ENCODE results near the gene EXOC3. TPM values are rescaled to one million over a fixed set of nuclear protein-coding genes. Genes with fewer than 3 reads are reported as not detected.

The EXOC3 gene
- total RNA-seq, 2 donors from 2014 or later, result 60.2 to 89.8 TPM

GRCh38 chr5:424301-425110 lies 18.5 kb upstream of the EXOC3 start:
- H3K27ac Mint-ChIP-seq, result no peak overlapping the region

GRCh38 chr5:425714-426113 lies 17.3 kb upstream of the EXOC3 start:
- peaks cover 7 to 17% of the 10 kb centered on the region in 2 donors for H3K4me1 Mint-ChIP-seq (ENCODE audit: low read depth in 2 of 2)
- H3K36me3 Mint-ChIP-seq, result no peaks in the 10 kb centered on the region
- H3K4me3 Mint-ChIP-seq, result no peak overlapping the region
- DNase-seq (ENCODE audit: low spot score) (no peak), ATAC-seq (no peak)
- no peaks in the 10 kb centered on the region for H3K9me3 Mint-ChIP-seq
- H3K27me3 Mint-ChIP-seq, result peaks cover 13% of the 10 kb centered on the region in 2 donors
- H3K27ac Mint-ChIP-seq, result no peak overlapping the region

More at GRCh38 chr5:424301-425110, 18.5 kb upstream of the EXOC3 start:
- Mint-ChIP-seq H3K36me3 (no peaks in the 10 kb centered on the region), H3K4me3 (no peak overlapping the region), H3K9me3 (no peaks in the 10 kb centered on the region), H3K4me1 (ENCODE audit: low read depth in 2 of 2) (peaks cover 7 to 15% of the 10 kb centered on the region in 2 donors), H3K27me3 (peaks cover 13% of the 10 kb centered on the region in 2 donors)
- ATAC-seq, result no peak
- DNase-seq (ENCODE audit: low spot score), result no peak

DNA sequence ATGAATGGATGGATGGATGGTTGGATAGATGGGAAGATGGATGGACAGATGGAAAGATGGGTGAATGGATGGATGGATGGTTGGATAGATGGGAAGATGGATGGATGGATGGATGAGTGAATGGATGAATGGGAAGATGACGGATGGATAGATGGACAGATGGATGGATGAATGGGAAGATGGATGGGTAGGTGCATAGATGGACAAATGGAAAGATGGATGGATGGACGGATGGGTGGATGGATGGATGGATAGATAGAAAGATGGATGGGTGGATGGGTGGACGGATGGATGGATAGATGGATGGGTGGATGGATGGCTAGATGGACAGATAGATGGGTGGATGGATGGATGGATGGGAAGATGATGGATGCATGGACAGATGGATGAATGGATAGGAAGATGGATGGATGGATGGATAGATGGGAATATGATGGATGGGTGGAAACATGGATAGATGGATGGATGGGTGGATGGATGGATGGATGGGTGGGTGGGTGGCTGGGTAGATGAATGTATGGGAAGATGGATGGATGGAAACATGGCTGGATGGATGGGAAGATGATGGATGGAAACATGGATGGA lies 16.5 kb upstream of the EXOC3 start:
- Mint-ChIP-seq H3K9me3 (no peaks in the 10 kb centered on the region), H3K36me3 (no peaks in the 10 kb centered on the region), H3K4me1 (ENCODE audit: low read depth in 2 of 2) (peaks cover 7 to 17% of the 10 kb centered on the region in 2 donors), H3K4me3 (no peak overlapping the region), H3K27me3 (peaks cover 13% of the 10 kb centered on the region in 2 donors), H3K27ac (no peak overlapping the region)
- ATAC-seq (no peak), DNase-seq (ENCODE audit: low spot score) (no peak)

GRCh38 chr5:427415-428087 lies 15.4 kb upstream of the EXOC3 start:
- H3K9me3 Mint-ChIP-seq, result no peaks in the 10 kb centered on the region
- DNase-seq (ENCODE audit: low spot score), result no peak
- H3K4me1 Mint-ChIP-seq (ENCODE audit: low read depth in 2 of 2), result peaks cover 7 to 17% of the 10 kb centered on the region in 2 donors
- no peaks in the 10 kb centered on the region for H3K36me3 Mint-ChIP-seq
- H3K27me3 Mint-ChIP-seq, result peaks cover 13% of the 10 kb centered on the region in 2 donors
- H3K4me3 Mint-ChIP-seq, result no peak overlapping the region
- H3K27ac Mint-ChIP-seq, result no peak overlapping the region
- ATAC-seq, result no peak

GRCh38 chr5:428219-428618 lies 14.8 kb upstream of the EXOC3 start:
- peaks cover 13% of the 10 kb centered on the region in 2 donors for H3K27me3 Mint-ChIP-seq
- no peak overlapping the region for H3K27ac Mint-ChIP-seq
- H3K4me3 Mint-ChIP-seq, result no peak overlapping the region
- DNase-seq (ENCODE audit: low spot score) (no peak), ATAC-seq (no peak)
- H3K36me3 Mint-ChIP-seq, result no peaks in the 10 kb centered on the region
- H3K9me3 Mint-ChIP-seq, result no peaks in the 10 kb centered on the region
- H3K4me1 Mint-ChIP-seq (ENCODE audit: low read depth in 2 of 2), result peaks cover 7 to 13% of the 10 kb centered on the region in 2 donors

- DNase-seq (ENCODE audit: low spot score), result no peak
- H3K27ac Mint-ChIP-seq, result no peak overlapping the region
- peaks cover 13% of the 10 kb centered on the region in 2 donors for H3K27me3 Mint-ChIP-seq
- H3K4me1 Mint-ChIP-seq (ENCODE audit: low read depth in 2 of 2), result peaks cover 7 to 9% of the 10 kb centered on the region in 2 donors
- no peak overlapping the region for H3K4me3 Mint-ChIP-seq
- no peaks in the 10 kb centered on the region for H3K9me3 Mint-ChIP-seq
- peak in 1 of 2 donors; percentile 5 for ATAC-seq
- no peaks in the 10 kb centered on the region for H3K36me3 Mint-ChIP-seq
Observed at GRCh38 chr5:428754-429452, 14.1 kb upstream of the EXOC3 start.

- Mint-ChIP-seq H3K4me1 (ENCODE audit: low read depth in 2 of 2) (peaks cover 7 to 9% of the 10 kb centered on the region in 2 donors), H3K9me3 (no peaks in the 10 kb centered on the region), H3K27ac (no peak overlapping the region), H3K27me3 (peaks cover 13% of the 10 kb centered on the region in 2 donors), H3K36me3 (no peaks in the 10 kb centered on the region), H3K4me3 (no peak overlapping the region)
- ATAC-seq (no peak), DNase-seq (ENCODE audit: low spot score) (no peak)
Observed at GRCh38 chr5:429453-430188, 13.4 kb upstream of the EXOC3 start.

DNA sequence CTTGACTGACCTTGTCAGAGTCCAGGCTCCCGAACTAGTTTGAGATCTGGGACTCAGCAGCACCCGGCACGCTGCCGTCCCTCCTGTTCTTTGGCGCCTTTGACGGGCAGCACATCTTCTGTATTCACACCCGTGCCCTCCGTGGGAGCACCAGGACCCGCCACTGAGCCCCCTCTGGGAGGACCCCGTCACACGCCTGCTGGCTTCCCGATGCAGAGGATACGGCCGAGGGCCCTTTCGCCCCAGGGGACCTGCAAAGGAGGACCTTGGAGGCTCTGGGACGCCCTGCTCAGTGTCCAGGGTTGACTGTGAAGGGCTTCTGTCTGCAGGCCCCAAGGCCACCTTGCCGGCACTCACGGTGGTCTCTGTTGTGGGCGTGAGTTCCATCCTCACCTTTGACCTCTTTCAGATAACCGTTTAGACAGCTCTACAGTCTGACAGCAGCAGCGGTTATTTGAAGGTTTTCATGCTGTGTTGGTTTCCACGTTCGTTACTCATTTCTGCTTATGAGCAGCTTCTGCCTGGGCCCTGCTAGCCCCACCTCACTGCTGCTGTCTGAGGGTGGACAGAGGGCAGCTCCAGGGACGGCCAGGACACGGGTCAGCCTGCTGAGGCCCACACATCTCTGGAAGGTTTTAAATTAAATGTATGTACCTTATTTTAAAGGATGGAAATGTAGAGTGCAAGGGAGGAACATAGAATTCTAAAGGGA lies 12.6 kb upstream of the EXOC3 start:
- H3K4me1 Mint-ChIP-seq (ENCODE audit: low read depth in 2 of 2), result peaks cover 7% of the 10 kb centered on the region in 2 donors
- peaks cover 13% of the 10 kb centered on the region in 2 donors for H3K27me3 Mint-ChIP-seq
- no peaks in the 10 kb centered on the region for H3K9me3 Mint-ChIP-seq
- H3K27ac Mint-ChIP-seq, result no peak overlapping the region
- ATAC-seq, result no peak
- no peak for DNase-seq (ENCODE audit: low spot score)
- no peaks in the 10 kb centered on the region for H3K36me3 Mint-ChIP-seq
- H3K4me3 Mint-ChIP-seq, result no peak overlapping the region

DNA sequence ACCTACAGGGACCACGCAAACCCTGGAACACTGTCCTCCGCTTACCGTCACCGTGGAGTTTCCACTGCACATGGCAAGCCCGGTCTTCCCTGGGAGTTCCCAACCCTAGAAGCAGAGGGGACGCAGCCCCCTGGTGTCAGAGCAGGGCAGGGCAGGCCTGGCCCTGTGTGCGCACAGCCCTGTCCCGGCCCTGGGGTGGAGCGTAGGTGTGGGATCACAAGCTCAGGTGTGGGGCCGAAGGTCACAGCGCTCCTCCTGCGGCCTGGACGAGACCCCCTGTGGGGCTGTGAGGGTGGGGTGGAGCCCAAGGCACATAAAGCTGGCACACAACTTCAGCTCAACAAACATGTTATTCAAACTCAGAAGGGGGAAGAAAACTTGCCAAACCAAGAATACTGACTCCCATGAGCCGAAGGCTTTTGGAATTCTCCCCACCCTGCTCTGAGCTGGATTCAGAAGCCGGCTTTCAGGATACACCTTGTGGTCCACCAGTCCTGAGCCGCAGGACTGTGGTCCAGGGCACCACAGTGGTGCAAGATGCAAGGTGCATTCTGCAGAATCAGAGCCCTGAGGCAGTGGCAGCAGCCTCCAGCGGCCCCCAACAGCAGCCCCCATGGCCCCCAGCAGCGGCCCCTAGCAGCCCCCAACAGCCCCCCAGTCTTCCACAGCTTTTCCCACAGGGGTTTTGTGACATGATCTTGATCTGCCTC lies 11.8 kb upstream of the EXOC3 start:
- Mint-ChIP-seq H3K9me3 (no peaks in the 10 kb centered on the region), H3K4me3 (no peak overlapping the region), H3K27ac (no peak overlapping the region), H3K27me3 (peaks cover 8 to 11% of the 10 kb centered on the region in 2 donors), H3K36me3 (no peaks in the 10 kb centered on the region), H3K4me1 (ENCODE audit: low read depth in 2 of 2) (peaks cover 6 to 7% of the 10 kb centered on the region in 2 donors)
- ATAC-seq (peak; percentile 67 to 78), DNase-seq (ENCODE audit: low spot score) (no peak)

- ATAC-seq (no peak), DNase-seq (ENCODE audit: low spot score) (no peak)
- H3K27ac Mint-ChIP-seq, result no peak overlapping the region
- peaks cover 3 to 6% of the 10 kb centered on the region in 2 donors for H3K27me3 Mint-ChIP-seq
- peaks cover under 1 to 3% of the 10 kb centered on the region in 2 donors for H3K4me1 Mint-ChIP-seq (ENCODE audit: low read depth in 2 of 2)
- H3K4me3 Mint-ChIP-seq, result no peak overlapping the region
- H3K36me3 Mint-ChIP-seq, result no peaks in the 10 kb centered on the region
- no peaks in the 10 kb centered on the region for H3K9me3 Mint-ChIP-seq
Observed at GRCh38 chr5:431711-432050, 11.3 kb upstream of the EXOC3 start.

- Mint-ChIP-seq H3K36me3 (no peaks in the 10 kb centered on the region), H3K4me1 (ENCODE audit: low read depth in 2 of 2) (peaks cover 0 to 3% of the 10 kb centered on the region in 2 donors), H3K27ac (no peak overlapping the region), H3K4me3 (no peak overlapping the region), H3K27me3 (peaks cover 0 to 4% of the 10 kb centered on the region in 2 donors), H3K9me3 (no peaks in the 10 kb centered on the region)
- no peak for DNase-seq (ENCODE audit: low spot score)
- ATAC-seq, result no peak
Observed at GRCh38 chr5:432201-432927, 10.6 kb upstream of the EXOC3 start.
